Measurements from ENCODE around the gene PCSK5. TPM values are rescaled to one million over a fixed set of nuclear protein-coding genes. Genes with fewer than 3 reads are reported as not detected.

The PCSK5 gene
- total RNA-seq, 4 donors from 2014 or later = 9.6 to 41.8 (median 15.1) TPM

- Histone ChIP-seq H3K27me3 (no peaks in the 10 kb centered on the region), H3K27ac (no peak overlapping the region), H3K4me1 (no peaks in the 10 kb centered on the region), H3K36me3 (no peaks in the 10 kb centered on the region), H3K4me3 (replicated peaks in 1 of 3) (no peak overlapping the region), H3K9me3 (no peaks in the 10 kb centered on the region)
- 89 to 94% methylated on average over 5 of the region's 5 CpGs for WGBS, 2 donors
- no peak for TF ChIP-seq POLR2A (IDR thresholded peaks at IDR 0.05)
- no peak for TF ChIP-seq CTCF (IDR thresholded peaks at IDR 0.05)
- DNase-seq = no peak
- intact Hi-C loops (cut with DNase I) = no loop called here
Observed at GRCh38 chr9:76177931-76178330, 287.5 kb downstream of the PCSK5 start.

GRCh38 chr9:76180541-76180940, 290.1 kb downstream of the PCSK5 start:
- H3K27me3 ChIP-seq = no peaks in the 10 kb centered on the region
- H3K4me3 ChIP-seq (replicated peaks in 1 of 3) = no peak overlapping the region
- no peak for TF ChIP-seq POLR2A (IDR thresholded peaks at IDR 0.05)
- TF ChIP-seq CTCF (IDR thresholded peaks at IDR 0.05) = no peak
- DNase-seq = no peak
- intact Hi-C loops (cut with DNase I) = no loop called here
- H3K4me1 ChIP-seq = no peaks in the 10 kb centered on the region
- H3K27ac ChIP-seq = no peak overlapping the region
- H3K9me3 ChIP-seq = no peaks in the 10 kb centered on the region
- 77 to 93% methylated on average over 3 of the region's 3 CpGs for WGBS, 2 donors
- peaks cover 0 to 2% of the 10 kb centered on the region in 2 donors for H3K36me3 ChIP-seq

- Histone ChIP-seq H3K4me3 (replicated peaks in 1 of 3) (no peak overlapping the region), H3K27me3 (no peaks in the 10 kb centered on the region), H3K9me3 (no peaks in the 10 kb centered on the region), H3K36me3 (peaks cover 0 to 3% of the 10 kb centered on the region in 2 donors), H3K4me1 (no peaks in the 10 kb centered on the region), H3K27ac (no peak overlapping the region)
- TF ChIP-seq POLR2A (IDR thresholded peaks at IDR 0.05) = no peak
- TF ChIP-seq CTCF (IDR thresholded peaks at IDR 0.05) = no peak
- 86% methylated on average over 5 of the region's 5 CpGs for WGBS, 2 donors
- DNase-seq = no peak
- intact Hi-C loops (cut with DNase I) = no loop called here
Observed at GRCh38 chr9:76181020-76181641, 290.7 kb downstream of the PCSK5 start.

GRCh38 chr9:76181781-76182180, 291.3 kb downstream of the PCSK5 start:
- DNase-seq = no peak
- H3K9me3 ChIP-seq = no peaks in the 10 kb centered on the region
- intact Hi-C loops (cut with DNase I) = no loop called here
- no peak overlapping the region for H3K27ac ChIP-seq
- H3K4me1 ChIP-seq = no peaks in the 10 kb centered on the region
- peaks cover 0 to 3% of the 10 kb centered on the region in 2 donors for H3K36me3 ChIP-seq
- H3K27me3 ChIP-seq = no peaks in the 10 kb centered on the region
- TF ChIP-seq CTCF (IDR thresholded peaks at IDR 0.05) = no peak
- TF ChIP-seq POLR2A (IDR thresholded peaks at IDR 0.05) = no peak
- WGBS, 2 donors = 83 to 89% methylated on average over 5 of the region's 5 CpGs
- no peak overlapping the region for H3K4me3 ChIP-seq (replicated peaks in 1 of 3)

GRCh38 chr9:76185432-76185831, 295.0 kb downstream of the PCSK5 start:
- Histone ChIP-seq H3K27ac (no peak overlapping the region), H3K4me3 (replicated peaks in 1 of 3) (no peak overlapping the region), H3K27me3 (no peaks in the 10 kb centered on the region), H3K4me1 (no peaks in the 10 kb centered on the region), H3K36me3 (peaks cover 0 to 3% of the 10 kb centered on the region in 2 donors), H3K9me3 (no peaks in the 10 kb centered on the region)
- TF ChIP-seq POLR2A (IDR thresholded peaks at IDR 0.05) = no peak
- no peak for TF ChIP-seq CTCF (IDR thresholded peaks at IDR 0.05)
- 96 to 98% methylated on average over 1 of the region's 1 CpG for WGBS, 2 donors
- no peak for DNase-seq
- intact Hi-C loops (cut with DNase I) = no loop called here
